ENCODE data around the gene CHADL. TPM values are rescaled to one million over a fixed set of nuclear protein-coding genes. Genes with fewer than 3 reads are reported as not detected.

CHADL gene
- total RNA-seq, 4 donors from 2014 or later, result 4.6 to 7.5 (median 6.2) TPM

DNA sequence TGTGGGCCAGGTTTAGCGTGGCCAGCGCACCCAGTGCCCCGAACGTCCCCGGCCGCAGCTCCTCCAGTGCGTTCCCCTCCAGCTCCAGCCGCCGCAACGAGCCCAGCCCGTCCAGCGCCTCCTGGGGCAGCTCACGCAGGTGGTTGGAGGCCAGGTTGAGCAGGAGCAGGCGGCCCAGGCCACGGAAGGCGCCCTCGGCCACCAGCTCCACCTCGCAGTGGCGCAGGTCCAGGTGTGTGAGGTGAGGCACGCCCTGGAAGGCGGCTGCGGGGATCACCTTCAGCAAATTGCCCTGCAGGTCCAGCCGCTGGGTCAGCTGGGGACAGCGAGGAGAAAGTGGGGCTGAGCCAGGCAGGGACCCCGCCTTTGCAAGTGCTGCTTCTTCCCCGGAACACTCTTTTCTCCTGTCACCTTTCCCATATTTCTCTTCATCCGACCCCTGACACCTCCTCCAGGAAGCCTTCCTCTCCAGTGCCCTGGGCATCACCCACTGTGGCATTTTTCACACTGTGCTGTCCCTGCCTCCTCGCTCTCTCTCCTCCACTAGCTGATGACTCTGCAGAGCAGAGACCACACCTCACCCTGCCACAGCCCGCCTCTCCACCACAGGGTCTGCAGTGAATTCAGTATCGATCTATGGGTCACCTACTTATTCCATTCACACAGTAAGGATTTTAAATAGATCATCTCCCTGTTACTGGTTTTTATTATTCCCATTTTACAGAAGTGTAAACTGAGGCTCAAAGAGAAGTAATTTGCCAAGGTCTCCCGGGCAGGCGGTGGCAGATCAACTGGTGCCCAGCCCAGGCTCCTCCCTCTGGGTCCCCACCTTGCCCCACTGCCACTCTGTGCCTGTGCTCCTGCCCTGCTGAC lies 1.9 kb downstream of the CHADL start:
- no peak for TF ChIP-seq POLR2A (IDR thresholded peaks at IDR 0.05)
- TF ChIP-seq, protein P1, sequence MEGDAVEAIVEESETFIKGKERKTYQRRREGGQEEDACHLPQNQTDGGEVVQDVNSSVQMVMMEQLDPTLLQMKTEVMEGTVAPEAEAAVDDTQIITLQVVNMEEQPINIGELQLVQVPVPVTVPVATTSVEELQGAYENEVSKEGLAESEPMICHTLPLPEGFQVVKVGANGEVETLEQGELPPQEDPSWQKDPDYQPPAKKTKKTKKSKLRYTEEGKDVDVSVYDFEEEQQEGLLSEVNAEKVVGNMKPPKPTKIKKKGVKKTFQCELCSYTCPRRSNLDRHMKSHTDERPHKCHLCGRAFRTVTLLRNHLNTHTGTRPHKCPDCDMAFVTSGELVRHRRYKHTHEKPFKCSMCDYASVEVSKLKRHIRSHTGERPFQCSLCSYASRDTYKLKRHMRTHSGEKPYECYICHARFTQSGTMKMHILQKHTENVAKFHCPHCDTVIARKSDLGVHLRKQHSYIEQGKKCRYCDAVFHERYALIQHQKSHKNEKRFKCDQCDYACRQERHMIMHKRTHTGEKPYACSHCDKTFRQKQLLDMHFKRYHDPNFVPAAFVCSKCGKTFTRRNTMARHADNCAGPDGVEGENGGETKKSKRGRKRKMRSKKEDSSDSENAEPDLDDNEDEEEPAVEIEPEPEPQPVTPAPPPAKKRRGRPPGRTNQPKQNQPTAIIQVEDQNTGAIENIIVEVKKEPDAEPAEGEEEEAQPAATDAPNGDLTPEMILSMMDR (IDR thresholded peaks at IDR 0.05), result no peak
- peaks cover 12 to 19% of the 10 kb centered on the region in 2 donors for H3K4me1 ChIP-seq
- no peaks in the 10 kb centered on the region for H3K9me3 ChIP-seq
- no peak for DNase-seq
- no peaks in the 10 kb centered on the region for H3K27me3 ChIP-seq
- intact Hi-C loops (cut with DNase I), result loop anchor here (10.0 kb wide), 1 partner anchor 314 kb away; no protein-coding TSS in a partner anchor
- H3K27ac ChIP-seq, result no peak overlapping the region
- 93 to 94% methylated on average over 10 to 32 of the region's 32 CpGs for WGBS, 2 donors
- H3K4me3 ChIP-seq (replicated peaks in 1 of 3), result no peak overlapping the region
- no peaks in the 10 kb centered on the region for H3K36me3 ChIP-seq

DNA sequence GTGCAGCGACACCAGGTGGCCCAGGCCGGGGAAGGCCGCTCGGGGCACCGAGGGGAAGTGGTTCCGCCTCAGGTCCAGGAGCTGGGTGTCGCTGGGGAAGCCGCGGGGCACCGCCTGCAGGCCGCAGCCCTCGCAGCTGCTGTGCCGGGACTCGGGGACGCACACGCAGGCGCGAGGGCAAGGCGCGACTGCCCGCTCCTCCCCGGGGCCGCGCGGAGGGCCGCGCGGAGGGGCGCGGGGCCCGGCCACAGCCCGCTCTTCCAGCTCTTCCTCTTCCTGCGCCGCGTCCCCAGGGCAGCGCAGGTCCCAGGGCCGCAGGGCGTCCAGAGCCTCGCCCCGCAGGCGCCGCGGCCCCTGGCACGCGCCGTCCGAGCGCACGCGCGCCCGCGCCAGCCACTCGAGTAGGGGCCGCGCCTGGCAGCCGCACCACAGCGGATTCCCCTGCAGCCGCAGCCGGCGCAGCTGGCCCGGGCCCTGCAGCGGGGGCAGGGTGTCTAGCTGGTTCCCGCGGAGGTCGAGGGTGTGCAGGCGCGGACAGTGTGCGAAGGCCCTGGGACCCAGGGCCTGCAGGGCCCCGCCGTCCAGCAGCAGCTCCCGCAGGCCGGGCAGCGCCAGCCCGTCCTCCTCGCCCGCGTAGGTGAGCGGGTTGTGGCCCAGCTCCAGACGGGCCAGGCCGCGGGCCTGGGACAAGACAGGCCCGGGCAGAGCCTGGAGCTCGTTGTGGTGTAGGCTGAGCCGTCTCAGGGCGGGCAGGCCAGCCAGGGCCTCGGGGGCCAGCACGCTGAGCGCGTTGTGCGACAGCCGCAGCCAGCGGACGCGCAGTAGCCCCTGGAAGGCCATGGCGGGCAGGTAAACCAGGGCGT lies 2.8 kb downstream of the CHADL start:
- Histone ChIP-seq H3K4me3 (replicated peaks in 1 of 3) (peak overlapping the region in 2 of 3 donors; percentile 14 to 25), H3K4me1 (peaks cover 12 to 19% of the 10 kb centered on the region in 2 donors), H3K36me3 (no peaks in the 10 kb centered on the region), H3K9me3 (no peaks in the 10 kb centered on the region), H3K27ac (peak overlapping the region in 2 of 3 donors; percentile 32 to 44), H3K27me3 (no peaks in the 10 kb centered on the region)
- DNase-seq, result peak; percentile 87 to 89
- 6 to 100% methylated on average over 1 to 30 of the region's 97 CpGs for WGBS, 2 donors
- intact Hi-C loops (cut with DNase I), result loop anchor here (10.0 kb wide), 1 partner anchor 313 kb away; no protein-coding TSS in a partner anchor
- TF ChIP-seq, protein P1 (IDR thresholded peaks at IDR 0.05), result peak in 5 of 6 experiments; percentile 69 to 87 (median 82)
- peak in 1 of 2 donors; percentile 35 for TF ChIP-seq POLR2A (IDR thresholded peaks at IDR 0.05)

DNA sequence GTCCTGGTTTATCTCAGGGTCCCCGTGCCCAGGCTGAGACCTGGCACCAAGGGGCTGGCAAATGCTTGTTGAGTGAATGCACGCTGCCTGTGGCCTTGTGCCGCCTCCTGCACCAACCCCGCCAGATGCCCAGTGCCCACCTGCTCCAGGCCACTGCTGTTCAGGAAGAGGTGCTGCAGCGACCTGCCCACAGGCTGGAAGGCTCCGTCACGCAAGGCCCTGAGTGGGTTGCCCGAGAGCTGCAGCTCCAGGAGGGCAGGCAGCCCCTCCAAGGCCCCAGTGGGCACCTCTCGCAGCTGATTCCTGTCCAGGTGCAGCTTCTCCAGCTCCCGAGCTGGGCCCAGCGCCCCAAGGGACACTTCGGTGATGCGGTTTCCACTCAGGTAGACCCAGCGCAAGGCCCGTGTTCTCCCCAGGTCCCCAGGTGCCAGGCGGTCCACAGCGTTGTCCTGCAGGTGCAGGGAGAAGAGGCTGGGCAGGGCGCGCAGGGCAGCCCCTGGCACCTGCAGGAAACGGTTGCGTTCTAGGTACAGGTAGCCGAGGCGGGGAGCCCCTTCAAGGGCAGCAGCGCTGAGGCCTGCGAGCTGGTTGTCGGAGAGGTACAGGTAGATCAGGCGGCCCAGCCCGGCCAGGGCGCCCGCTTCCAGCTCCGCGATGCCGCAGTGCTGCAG lies 3.6 kb downstream of the CHADL start:
- Histone ChIP-seq H3K9me3 (no peaks in the 10 kb centered on the region), H3K36me3 (no peaks in the 10 kb centered on the region), H3K4me3 (replicated peaks in 1 of 3) (peak overlapping the region in 1 of 3 donors; percentile 25), H3K4me1 (peaks cover 12 to 19% of the 10 kb centered on the region in 2 donors), H3K27ac (peak overlapping the region in 2 of 3 donors; percentile 21 to 44), H3K27me3 (no peaks in the 10 kb centered on the region)
- no peak for DNase-seq
- intact Hi-C loops (cut with DNase I), result loop anchor here (10.0 kb wide), 1 partner anchor 312 kb away; no protein-coding TSS in a partner anchor
- WGBS, 2 donors, result 60% methylated on average over 15 of the region's 33 CpGs; no CpG with 5 or more reads in 1 of the 2 donors
- TF ChIP-seq, protein P1 (IDR thresholded peaks at IDR 0.05), result peak in 1 of 6 experiments; percentile 54
- no peak for TF ChIP-seq POLR2A (IDR thresholded peaks at IDR 0.05)

DNA sequence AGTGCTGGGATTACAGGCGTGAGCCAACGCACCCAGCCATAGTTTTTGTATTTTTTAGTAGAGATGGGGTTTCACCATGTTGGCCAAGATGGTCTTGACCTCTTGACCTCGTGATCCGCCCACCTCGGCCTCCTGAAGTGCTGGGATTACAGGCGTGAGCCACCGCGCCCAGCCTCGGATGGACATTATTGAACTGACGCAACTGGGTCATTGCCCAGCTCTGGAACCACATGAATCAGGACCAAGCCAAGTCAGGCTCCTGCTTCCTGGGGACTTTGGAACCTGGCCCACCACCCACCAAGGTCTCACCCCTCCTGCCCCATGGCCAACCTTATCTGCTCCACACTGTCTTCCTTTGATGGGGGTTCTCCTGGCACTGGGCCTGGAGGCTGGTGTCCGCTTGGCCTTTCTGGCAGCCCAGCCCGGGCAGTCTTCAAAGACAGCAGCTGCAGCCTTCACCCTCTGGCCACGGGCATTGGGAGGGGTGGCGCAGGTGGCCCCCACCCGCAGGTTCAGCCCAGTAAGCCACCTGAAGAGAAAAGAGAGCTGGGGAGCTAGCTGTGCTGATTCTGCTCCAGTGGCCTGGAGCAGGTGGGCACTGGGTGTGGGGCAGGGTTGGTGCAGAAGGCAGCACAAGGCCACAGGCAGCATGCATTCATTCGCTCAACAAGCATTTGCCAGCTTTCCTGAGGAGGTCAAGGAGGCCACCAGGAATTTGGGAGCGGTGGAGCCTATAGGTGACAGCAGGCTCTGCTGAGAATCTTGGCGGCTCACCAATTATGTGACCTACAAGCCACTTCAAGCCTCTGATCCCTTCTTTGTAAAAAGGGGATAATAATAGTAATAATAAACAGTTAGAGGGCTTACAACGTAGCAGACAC lies 5.7 kb downstream of the CHADL start:
- no peak for DNase-seq

More for the DNA sequence above, 5.7 kb downstream of the CHADL start:
- no peak for TF ChIP-seq POLR2A (IDR thresholded peaks at IDR 0.05)
- TF ChIP-seq, protein P1 (IDR thresholded peaks at IDR 0.05), result no peak
- no peaks in the 10 kb centered on the region for H3K36me3 ChIP-seq
- no peaks in the 10 kb centered on the region for H3K27me3 ChIP-seq
- intact Hi-C loops (cut with DNase I), result loop anchor here (10.0 kb wide), 1 partner anchor 310 kb away; no protein-coding TSS in a partner anchor
- 86 to 89% methylated on average over 16 to 19 of the region's 19 CpGs for WGBS, 2 donors
- no peaks in the 10 kb centered on the region for H3K9me3 ChIP-seq
- H3K27ac ChIP-seq, result no peak overlapping the region
- H3K4me1 ChIP-seq, result peaks cover 12 to 19% of the 10 kb centered on the region in 2 donors
- H3K4me3 ChIP-seq (replicated peaks in 1 of 3), result no peak overlapping the region

Data from thyroid gland (tissue), 4 donors.